GM13976 (cell line): Measurements from ENCODE around the gene DENND5A.

Source experiments
- DNase-seq: peaks from one replicate; pipeline ENCODE4 v3.0.0; 2012; ENCODE audit warnings: low spot score
- in situ Hi-C: fragments of 300-500 bp; cut with MboI; formaldehyde crosslinking; loops from one replicate; pipeline ENCODE4 v1.12.0; 2022; ENCODE audit warnings: low sequenced_read_pairs, mixed read lengths, inconsistent platforms; ENCODE audit not compliant: unreplicated experiment
- TF ChIP-seq, protein P1 (sequence below): IDR thresholded peaks from 2 replicates; pipeline ENCODE4 v1.5.1; 2012; ENCODE audit warnings: borderline replicate concordance, mild to moderate bottlenecking; ENCODE audit not compliant: insufficient read depth; ENCODE audit errors: extremely low read depth, missing control alignments, control extremely low read depth

DENND5A gene

GRCh38 chr11:9121469-9121796 is 143.7 kb downstream of the DENND5A start:
- no peak for DNase-seq
- in situ Hi-C loops: no loop called here
- TF ChIP-seq, protein P1, sequence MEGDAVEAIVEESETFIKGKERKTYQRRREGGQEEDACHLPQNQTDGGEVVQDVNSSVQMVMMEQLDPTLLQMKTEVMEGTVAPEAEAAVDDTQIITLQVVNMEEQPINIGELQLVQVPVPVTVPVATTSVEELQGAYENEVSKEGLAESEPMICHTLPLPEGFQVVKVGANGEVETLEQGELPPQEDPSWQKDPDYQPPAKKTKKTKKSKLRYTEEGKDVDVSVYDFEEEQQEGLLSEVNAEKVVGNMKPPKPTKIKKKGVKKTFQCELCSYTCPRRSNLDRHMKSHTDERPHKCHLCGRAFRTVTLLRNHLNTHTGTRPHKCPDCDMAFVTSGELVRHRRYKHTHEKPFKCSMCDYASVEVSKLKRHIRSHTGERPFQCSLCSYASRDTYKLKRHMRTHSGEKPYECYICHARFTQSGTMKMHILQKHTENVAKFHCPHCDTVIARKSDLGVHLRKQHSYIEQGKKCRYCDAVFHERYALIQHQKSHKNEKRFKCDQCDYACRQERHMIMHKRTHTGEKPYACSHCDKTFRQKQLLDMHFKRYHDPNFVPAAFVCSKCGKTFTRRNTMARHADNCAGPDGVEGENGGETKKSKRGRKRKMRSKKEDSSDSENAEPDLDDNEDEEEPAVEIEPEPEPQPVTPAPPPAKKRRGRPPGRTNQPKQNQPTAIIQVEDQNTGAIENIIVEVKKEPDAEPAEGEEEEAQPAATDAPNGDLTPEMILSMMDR: no peak

GRCh38 chr11:9120664-9121468 is 144.3 kb downstream of the DENND5A start:
- in situ Hi-C loops: no loop called here
- TF ChIP-seq, protein P1: no peak
- no peak for DNase-seq

GRCh38 chr11:9118277-9118676 is 146.9 kb downstream of the DENND5A start:
- TF ChIP-seq, protein P1: no peak
- in situ Hi-C loops: no loop called here
- no peak for DNase-seq

- in situ Hi-C loops: no loop called here
- TF ChIP-seq, protein P1: no peak
- DNase-seq: no peak
Measured at GRCh38 chr11:9112075-9112474, 153.1 kb downstream of the DENND5A start.

DNA sequence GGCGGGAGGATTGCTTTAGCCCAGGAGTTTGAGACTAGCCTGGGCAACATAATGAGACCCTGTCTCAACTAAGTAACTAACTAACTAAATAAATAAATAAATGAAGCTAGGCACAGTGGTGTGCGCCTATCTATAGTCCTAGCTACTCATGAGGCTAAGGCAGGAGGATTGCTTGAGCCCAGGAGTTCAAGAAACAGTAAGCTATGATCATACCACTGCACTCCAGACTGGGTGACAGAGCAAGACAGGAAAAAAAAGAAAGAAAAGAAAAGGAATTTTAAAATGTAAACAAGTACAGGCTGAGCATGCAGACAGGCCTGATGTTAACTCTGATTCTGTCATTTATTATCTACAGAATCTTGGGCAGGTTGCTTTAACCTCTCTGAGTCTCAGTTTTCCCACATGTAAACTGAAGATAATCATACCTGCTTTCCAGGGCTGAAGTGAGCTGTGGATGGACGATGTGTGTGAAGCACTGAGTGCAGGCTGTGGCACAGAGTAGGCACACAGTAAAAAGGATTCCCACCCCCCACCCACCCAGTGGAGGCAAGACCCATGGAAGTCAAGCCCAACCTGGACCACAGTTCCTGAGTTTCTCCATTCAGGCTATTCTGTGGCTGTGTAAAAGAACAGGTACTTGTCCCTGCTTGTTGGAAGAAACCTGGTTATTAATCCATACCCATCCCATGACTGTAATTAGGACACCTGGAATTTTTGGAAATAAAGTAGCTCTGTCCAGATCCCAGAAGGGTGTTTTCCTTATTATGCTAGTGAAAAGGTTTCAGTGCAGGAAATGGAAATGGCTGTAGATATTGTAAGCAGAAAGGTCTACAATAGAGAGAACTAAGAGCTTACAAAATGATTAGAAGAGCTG is 155.1 kb downstream of the DENND5A start:
- TF ChIP-seq, protein P1: no peak
- in situ Hi-C loops: no loop called here
- DNase-seq: no peak

DNA sequence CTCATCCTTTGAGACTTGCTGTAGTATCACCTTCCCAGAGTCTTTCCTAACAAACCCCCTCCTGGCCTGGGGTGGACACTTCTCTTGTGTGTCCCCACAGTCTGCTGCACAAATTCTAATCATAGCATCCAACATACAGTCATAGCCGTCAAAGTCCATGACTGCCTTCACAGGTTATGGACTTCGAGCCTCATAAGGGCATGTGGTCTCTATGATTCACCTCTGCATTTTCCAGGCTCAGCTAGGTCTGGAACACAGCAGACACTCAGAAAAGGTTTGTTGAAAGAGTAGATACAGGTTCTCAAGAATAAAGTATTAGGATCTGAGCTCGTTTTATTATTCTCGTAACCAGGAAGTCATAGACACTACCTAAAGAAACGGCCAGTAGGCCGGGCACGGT is 160.6 kb downstream of the DENND5A start:
- TF ChIP-seq, protein P1: no peak
- no peak for DNase-seq
- in situ Hi-C loops: no loop called here
